Left ventricle myocardium superior (tissue), 1 donor: ENCODE results near the gene TPT1. TPM values are rescaled to one million over a fixed set of nuclear protein-coding genes. Genes with fewer than 3 reads are reported as not detected.
A peak's percentile ranks its signal among the peaks of the same experiment; 100 is the strongest.
"Not testable (repeated sequence)": the region's sequence is repeated elsewhere in the genome, so short reads cannot be mapped to it uniquely, and the experiment has no call there.

Source experiments
- ATAC-seq: fragments of 200-7000 bp; cut with Tn5 transposase; one replicate; pipeline ENCODE4 v1.9.1; 2020; ENCODE audit warnings: mild to moderate bottlenecking, moderate library complexity
- DNase-seq: peaks from one replicate; pipeline ENCODE4 v3.0.0-alpha.2; 2020
- intact Hi-C: fragments of 100-400 bp; cut with micrococcal nuclease; formaldehyde crosslinking; loops from one replicate; pipeline ENCODE4 v1.11.0; 2022
- total RNA-seq: library from RNA; stranded (reverse); fragmentation: NEBNext Ultra II Directional; extraction: Animal tissue kit (Norgen Biotek cat#: 25700); gene quantifications from one replicate; pipeline ENCODE4 v1.2.1, GENCODE V29; 2021
- donor health status: DM: no; HTN: yes; CAD: no; lungs with severe emphysema.

Gene TPT1
- total RNA-seq, 1 donor from 2014 or later, result 4,849 TPM

- intact Hi-C loops, result no loop called here
- ATAC-seq (no peak), DNase-seq (no peak)
Observed at GRCh38 chr13:45314822-45315221, 26.2 kb downstream of the TPT1 start.

GRCh38 chr13:45310341-45311131, 30.4 kb downstream of the TPT1 start:
- intact Hi-C loops, result no loop called here
- ATAC-seq (no peak), DNase-seq (no peak)

GRCh38 chr13:45306966-45307365, 34.0 kb downstream of the TPT1 start:
- intact Hi-C loops, result no loop called here

GRCh38 chr13:45305079-45305478, 35.9 kb downstream of the TPT1 start:
- DNase-seq, result no peak
- intact Hi-C loops, result no loop called here

More at GRCh38 chr13:45306966-45307365, 34.0 kb downstream of the TPT1 start:
- DNase-seq, result no peak
- no peak for ATAC-seq

GRCh38 chr13:45303866-45304265, 37.1 kb downstream of the TPT1 start:
- intact Hi-C loops, result no loop called here
- ATAC-seq (no peak), DNase-seq (no peak)

More at GRCh38 chr13:45305079-45305478, 35.9 kb downstream of the TPT1 start:
- ATAC-seq, result no peak

DNA sequence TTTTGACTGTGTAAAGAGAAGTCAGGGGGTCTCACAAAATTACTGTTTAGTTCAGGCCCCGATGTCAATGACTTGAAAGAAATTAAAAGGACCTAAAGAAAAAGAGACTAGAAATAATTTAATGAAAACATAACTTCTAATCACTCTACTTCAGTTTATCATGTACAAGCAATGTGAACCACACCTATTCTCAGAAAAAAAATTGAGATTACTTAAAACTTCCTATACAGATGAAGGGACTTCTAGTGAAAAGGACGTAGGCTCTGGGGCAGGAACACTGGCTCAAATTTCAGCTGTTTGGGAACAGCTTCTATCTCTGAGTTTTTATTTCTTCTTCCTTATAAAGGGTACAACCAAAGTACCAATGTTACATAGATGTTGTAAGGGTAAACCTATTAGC, 38.0 kb downstream of the TPT1 start:
- ATAC-seq (no peak), DNase-seq (no peak)
- intact Hi-C loops, result no loop called here

DNA sequence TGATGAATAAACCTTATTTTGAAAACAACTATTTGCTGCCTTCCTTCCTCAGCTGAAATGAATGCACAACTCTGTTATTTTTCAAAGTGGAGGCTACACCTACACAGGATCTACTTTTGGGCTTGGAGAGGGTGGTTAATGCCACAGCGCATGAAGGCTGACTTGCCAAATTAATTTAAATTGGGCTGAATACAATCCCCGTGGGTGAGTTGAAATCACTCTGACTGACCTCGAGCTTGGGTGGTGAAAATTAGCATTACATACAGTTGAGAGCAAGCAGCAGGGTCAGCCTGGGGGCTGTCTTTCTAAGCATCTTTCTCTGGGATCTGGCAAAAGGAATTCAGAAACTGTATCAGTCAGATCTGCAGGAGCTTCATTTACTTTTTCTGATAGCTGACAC, 38.5 kb downstream of the TPT1 start:
- ATAC-seq, result no peak
- intact Hi-C loops, result no loop called here
- DNase-seq, result no peak

DNA sequence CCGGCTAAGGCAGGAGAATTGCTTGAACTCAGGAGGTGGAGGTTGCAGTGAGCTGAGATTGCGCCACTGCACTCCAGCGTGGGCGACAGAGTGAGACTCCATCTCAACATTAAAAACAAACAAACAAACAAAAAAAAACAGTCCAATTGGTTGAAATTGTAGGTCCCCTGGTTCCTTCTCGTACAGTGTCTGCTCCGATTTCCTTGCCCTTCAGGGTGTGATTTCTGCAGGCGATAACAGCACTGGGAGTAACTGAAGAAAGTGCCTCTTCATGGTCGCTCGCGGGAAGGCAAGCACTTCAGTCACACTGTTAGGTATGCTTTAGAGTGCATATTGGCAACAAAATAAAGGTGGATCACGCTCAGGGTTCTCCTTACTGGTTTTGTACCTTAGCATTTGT, 39.7 kb downstream of the TPT1 start:
- DNase-seq, result no peak
- ATAC-seq, result no peak
- intact Hi-C loops, result no loop called here

- DNase-seq, result no peak
- intact Hi-C loops, result no loop called here
- no peak for ATAC-seq
Observed at GRCh38 chr13:45300190-45300985, 40.6 kb downstream of the TPT1 start.

GRCh38 chr13:45299194-45299593, 41.8 kb downstream of the TPT1 start:
- DNase-seq, result no peak
- intact Hi-C loops, result no loop called here
- ATAC-seq, result peak; percentile 26

- intact Hi-C loops, ATAC-seq, DNase-seq: not testable (repeated sequence)
Observed at GRCh38 chr13:45298550-45298949, 42.4 kb downstream of the TPT1 start.

- ATAC-seq (no peak), DNase-seq (no peak)
- intact Hi-C loops, result no loop called here
Observed at GRCh38 chr13:45298206-45298505, 42.8 kb downstream of the TPT1 start.

- DNase-seq, result no peak
- no peak for ATAC-seq
- intact Hi-C loops, result no loop called here
Observed at GRCh38 chr13:45297456-45298205, 43.4 kb downstream of the TPT1 start.

- DNase-seq (no peak), ATAC-seq (no peak)
- intact Hi-C loops, result no loop called here
Observed at GRCh38 chr13:45296259-45296658, 44.7 kb downstream of the TPT1 start.

- ATAC-seq (peak; percentile 74), DNase-seq (no peak)
- intact Hi-C loops, result no loop called here
Observed at GRCh38 chr13:45295536-45295935, 45.4 kb downstream of the TPT1 start.

GRCh38 chr13:45292176-45292575, 48.8 kb downstream of the TPT1 start:
- no peak for DNase-seq
- intact Hi-C loops, result no loop called here
- ATAC-seq, result no peak

- ATAC-seq, result no peak
- intact Hi-C loops, result no loop called here
- DNase-seq, result no peak
Observed at GRCh38 chr13:45289936-45290563, 50.9 kb downstream of the TPT1 start.
